Ishikawa (cell line): ENCODE measurements around the gene KBTBD6.

Experiments used
- CEBPB ChIP-seq: IDR thresholded peaks from 2 replicates; pipeline ENCODE4 v1.6.1; 2012
- CREB1 ChIP-seq: IDR thresholded peaks from 2 replicates; pipeline ENCODE4 v1.6.1; 2012; ENCODE audit warnings: low read depth
- EGR1 ChIP-seq: IDR thresholded peaks from 2 replicates; pipeline ENCODE4 v1.6.1; 2012
- EP300 ChIP-seq: IDR thresholded peaks from 2 replicates; pipeline ENCODE4 v1.6.1; 2012; ENCODE audit warnings: borderline replicate concordance
- FOXM1 ChIP-seq: IDR thresholded peaks from 2 replicates; pipeline ENCODE4 v1.6.1; 2012; ENCODE audit warnings: low read depth, borderline replicate concordance
- MAX ChIP-seq: IDR thresholded peaks from 2 replicates; pipeline ENCODE4 v1.6.1; 2012
- NFIC ChIP-seq: IDR thresholded peaks from 2 replicates; pipeline ENCODE4 v1.6.1; 2012
- RAD21 ChIP-seq: IDR thresholded peaks from 2 replicates; pipeline ENCODE4 v1.6.1; 2012; ENCODE audit warnings: low read depth
- REST ChIP-seq: IDR thresholded peaks from 2 replicates; pipeline ENCODE4 v1.6.1; 2012; ENCODE audit warnings: low read depth, mild to moderate bottlenecking
- TAF1 ChIP-seq: IDR thresholded peaks from 2 replicates; pipeline ENCODE4 v1.6.1; 2012; ENCODE audit warnings: low read depth, mild to moderate bottlenecking
- TCF12 ChIP-seq: IDR thresholded peaks from 2 replicates; pipeline ENCODE4 v1.6.1; 2012; ENCODE audit warnings: low read depth
- TEAD4 ChIP-seq: IDR thresholded peaks from 2 replicates; pipeline ENCODE4 v1.6.1; 2012
- USF1 ChIP-seq: IDR thresholded peaks from 2 replicates; pipeline ENCODE4 v1.6.1; 2012
- YY1 ChIP-seq: IDR thresholded peaks from 2 replicates; pipeline ENCODE4 v1.6.1; 2012; ENCODE audit warnings: low read depth
- ZBTB7A ChIP-seq: IDR thresholded peaks from 2 replicates; pipeline ENCODE4 v1.6.1; 2012; ENCODE audit warnings: low read depth

Gene KBTBD6

GRCh38 chr13:41098761-41099160, 33.8 kb downstream of the KBTBD6 start:
- TF ChIP-seq USF1, result no peak
- no peak for TF ChIP-seq EP300
- no peak for TF ChIP-seq CEBPB
- TF ChIP-seq REST, result no peak
- TF ChIP-seq CREB1, result no peak
- TF ChIP-seq YY1, result no peak
- no peak for TF ChIP-seq TEAD4
- TF ChIP-seq EGR1, result no peak
- no peak for TF ChIP-seq NFIC
- TF ChIP-seq FOXM1, result no peak
- no peak for TF ChIP-seq ZBTB7A
- TF ChIP-seq TCF12, result no peak

DNA sequence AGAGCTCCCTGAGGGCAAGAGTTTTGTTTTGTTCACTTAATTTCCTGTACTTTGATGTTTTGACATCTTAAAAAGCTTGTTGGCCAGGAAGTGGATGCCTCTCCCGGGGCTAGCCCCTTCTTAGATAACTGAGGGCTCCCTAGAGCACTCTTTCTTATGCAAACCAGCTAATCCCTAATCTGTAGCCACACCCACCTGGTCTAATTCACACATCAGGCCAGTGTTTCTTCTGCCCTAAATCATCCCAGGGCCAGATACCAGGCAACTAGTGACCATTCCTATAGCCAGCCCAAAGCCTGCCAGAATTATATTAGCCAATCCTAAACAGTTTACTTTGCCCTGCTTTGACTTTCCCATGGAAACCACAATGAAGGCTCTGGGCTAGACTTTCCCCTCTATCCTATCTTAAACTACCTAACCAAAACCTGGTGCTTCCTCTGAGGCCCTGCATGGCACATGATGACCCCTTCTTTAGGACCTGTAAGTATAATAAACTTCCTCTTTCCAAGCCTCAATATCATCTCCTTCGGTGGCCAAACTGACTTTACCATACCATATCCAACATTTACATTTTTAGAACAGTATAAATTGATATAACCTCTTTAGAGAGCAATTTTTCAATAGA, 46.5 kb downstream of the KBTBD6 start:
- TF ChIP-seq NFIC (no peak), TAF1 (no peak), EGR1 (no peak), TCF12 (no peak), MAX (no peak), RAD21 (no peak), ZBTB7A (no peak), TEAD4 (no peak), REST (no peak), USF1 (no peak), CEBPB (no peak), EP300 (no peak), CREB1 (no peak), FOXM1 (no peak), YY1 (no peak)

DNA sequence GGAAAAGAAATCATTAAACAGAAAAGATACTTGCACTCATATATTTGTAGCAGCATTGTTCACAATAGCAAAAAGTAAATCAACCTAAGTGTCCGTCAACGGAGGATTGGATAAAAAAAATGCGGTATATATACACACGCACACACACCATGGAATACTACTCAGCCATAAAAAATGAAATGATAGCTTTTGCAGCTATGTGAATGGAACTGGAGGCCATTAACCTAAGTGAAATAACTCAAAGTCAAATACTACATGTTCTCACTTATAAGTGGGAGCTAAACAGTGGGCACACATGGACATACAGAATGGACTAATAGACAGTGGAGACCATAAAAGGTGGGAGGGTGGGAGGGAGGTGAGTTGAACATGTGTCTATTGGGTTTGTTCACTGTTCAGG, 52.9 kb downstream of the KBTBD6 start:
- TF ChIP-seq CREB1 (no peak), FOXM1 (no peak), EP300 (no peak), EGR1 (no peak), REST (no peak), TAF1 (no peak), TEAD4 (no peak), CEBPB (no peak), TCF12 (no peak)
